Right renal pelvis (tissue), 4 donors: ENCODE results near the gene CYP4F8. TPM values are rescaled to one million over a fixed set of nuclear protein-coding genes. Genes with fewer than 3 reads are reported as not detected.
"Not testable (repeated sequence)": the region's sequence is repeated elsewhere in the genome, so short reads cannot be mapped to it uniquely, and the experiment has no call there.

Experiments used
- DNase-seq, 4 donors: peaks; one replicate each; pipeline ENCODE4 v3.0.0-alpha.2; 2013; ENCODE audit warnings: low read depth in 4 of 4, low spot score in 3 of 4, missing footprints in 1 of 4
- polyA plus RNA-seq, 4 donors: library from polyadenylated mRNA; unstranded; fragments of 120-200 nt; gene quantifications; one replicate each; pipeline ENCODE4 v1.2.1, GENCODE V29; 2013; ENCODE audit not compliant: insufficient read length in 4 of 4

The CYP4F8 gene
- polyA plus RNA-seq, 4 donors, result 0.01 TPM; not detected in 3

DNA sequence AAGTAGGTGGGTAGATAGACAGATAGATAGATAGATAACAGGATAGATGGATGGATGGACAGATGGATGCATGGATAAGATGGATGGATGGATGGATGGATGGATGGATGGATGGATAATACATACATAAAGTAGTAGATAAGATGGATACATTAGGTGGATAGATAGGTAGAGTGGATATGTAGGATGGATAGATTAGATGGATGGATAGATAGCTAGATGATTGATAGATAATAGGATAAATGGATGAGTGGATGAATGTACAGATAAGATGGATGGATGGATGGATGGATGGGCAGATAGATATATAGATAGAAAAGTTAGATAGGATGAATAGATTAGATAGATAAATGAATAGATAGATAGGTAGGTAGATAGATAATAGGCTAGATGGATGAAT, 27.8 kb downstream of the CYP4F8 start:
- no peak for DNase-seq

- no peak for DNase-seq
These were observed 28.4 kb downstream of the CYP4F8 start for GRCh38 chr19:15643387-15643786.

- DNase-seq, result no peak
These were observed 29.2 kb downstream of the CYP4F8 start for GRCh38 chr19:15644066-15644741.

DNA sequence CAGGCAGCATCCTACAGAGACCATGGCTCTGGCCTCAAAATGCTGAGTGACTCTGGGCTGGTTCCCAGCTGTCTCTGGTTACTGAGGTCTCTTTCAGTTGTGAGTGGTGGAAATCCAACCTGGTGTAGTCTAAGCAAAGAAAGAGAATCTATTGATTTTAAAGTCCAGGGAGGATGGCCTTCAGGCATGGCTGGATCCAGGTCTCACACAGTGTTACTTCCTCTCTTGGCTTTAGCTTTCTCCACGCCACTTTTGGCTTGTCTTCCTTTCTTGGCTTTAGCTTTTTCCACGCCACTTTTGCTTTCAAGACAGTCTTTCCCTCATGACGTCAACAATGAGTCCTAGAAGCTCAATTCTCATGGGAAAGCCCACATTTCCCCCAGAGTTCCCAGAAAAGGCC, 29.8 kb downstream of the CYP4F8 start:
- no peak for DNase-seq

GRCh38 chr19:15649526-15649925, 34.5 kb downstream of the CYP4F8 start:
- no peak for DNase-seq

DNA sequence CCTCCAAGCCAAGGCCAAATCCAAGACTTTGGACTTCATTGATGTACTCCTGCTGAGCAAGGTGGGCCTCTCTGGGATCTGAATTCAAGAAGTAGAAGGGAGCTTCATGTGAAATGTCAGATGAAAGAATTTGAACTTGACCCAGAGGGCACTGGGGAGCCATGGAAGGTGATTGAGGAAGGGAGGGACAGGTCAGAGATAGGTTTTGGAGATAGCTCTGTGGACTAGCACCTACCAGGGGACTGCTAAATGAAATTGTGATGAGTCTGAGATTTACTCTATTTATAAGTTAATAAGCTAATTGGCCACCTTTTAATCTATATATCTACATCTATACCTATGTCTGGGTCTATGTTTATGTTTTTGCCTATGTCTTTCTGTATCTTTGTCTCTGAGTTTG, 35.1 kb downstream of the CYP4F8 start:
- DNase-seq, result not testable (repeated sequence)

DNA sequence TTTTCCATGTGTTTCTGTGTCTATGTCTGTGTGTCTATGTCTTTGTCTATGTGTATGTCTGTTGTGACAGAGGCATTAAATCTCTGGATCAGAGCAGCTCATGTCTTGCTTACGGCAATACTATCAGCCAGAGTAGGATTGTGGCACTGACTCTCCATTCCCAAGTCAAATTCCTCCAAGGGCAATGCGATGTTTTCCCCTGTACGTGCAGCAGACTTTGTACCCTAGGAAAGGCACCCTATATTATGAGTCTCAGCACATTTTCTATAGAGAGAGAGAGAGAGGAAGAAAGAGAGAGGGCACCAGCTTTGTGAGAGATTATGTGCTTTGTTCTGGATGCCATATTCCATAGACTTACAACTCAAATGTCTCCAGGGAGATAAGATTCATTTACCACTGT, 36.8 kb downstream of the CYP4F8 start:
- DNase-seq, result no peak

DNA sequence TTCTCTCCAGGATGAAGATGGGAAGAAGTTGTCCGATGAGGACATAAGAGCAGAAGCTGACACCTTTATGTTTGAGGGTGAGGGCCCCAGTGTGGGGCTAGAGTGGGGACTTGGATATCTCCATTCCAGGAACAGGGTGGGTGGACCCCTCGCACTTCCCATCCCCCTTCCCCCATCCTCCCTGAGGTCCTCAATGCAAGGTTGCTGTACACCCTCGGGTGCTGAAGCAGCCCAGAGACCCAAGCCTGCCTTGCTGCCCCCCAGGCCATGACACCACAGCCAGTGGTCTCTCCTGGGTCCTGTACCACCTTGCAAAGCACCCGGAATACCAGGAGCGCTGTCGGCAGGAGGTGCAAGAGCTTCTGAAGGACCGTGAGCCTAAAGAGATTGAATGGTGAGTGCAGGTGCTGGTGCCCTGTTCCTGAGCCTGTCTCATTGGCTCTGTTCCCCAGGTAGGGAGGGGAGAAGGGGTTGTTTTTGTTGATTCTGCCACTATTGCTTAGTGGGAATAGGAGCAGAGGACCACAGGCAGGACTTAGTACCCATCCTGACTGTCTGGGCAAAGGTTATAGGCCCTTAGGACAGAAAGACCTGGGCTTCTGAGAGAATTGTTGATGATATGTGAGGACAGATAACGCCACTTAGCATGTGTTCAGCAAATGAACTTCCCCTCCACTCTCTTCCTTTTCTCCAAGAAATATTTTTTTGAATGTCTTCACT, 37.7 kb downstream of the CYP4F8 start:
- DNase-seq, result no peak

DNA sequence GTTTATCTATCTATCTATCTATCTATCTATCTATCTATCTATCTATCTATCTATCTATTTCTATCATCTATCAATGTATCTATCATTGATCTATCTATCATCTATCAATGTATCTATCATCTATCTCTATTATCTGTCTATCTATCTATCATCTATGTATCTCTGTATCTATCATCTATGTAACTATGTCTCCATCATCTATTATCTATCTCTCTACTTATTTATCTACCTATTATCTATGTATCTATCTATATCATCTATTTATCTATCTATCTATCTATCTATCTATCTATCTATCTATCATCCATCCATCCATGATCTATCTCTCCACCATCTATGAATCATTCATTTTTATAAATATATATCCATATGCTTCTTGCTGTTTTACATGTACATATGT, 41.4 kb downstream of the CYP4F8 start:
- no peak for DNase-seq

- no peak for DNase-seq
These were observed 48.2 kb downstream of the CYP4F8 start for GRCh38 chr19:15663247-15663646.

GRCh38 chr19:15666186-15666585, 51.2 kb downstream of the CYP4F8 start:
- no peak for DNase-seq

DNA sequence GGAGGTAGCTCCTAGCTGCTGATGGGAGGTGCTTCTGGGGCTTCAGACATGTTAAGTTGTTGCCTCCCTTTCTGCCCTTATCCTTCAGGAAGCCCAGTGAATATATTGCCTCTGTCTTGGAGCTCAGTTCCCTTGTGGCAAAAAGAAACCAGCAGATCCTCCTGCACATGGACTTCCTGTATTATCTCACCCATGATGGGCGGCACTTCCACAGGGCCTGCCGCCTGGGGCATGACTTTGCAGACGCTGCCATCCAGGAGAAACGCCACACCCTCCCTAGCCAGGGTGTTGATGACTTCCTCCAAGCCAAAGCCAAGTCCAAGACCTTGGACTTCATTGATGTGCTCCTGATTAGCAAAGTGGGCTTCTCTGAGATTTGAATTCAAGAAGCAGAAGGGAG, 51.9 kb downstream of the CYP4F8 start:
- DNase-seq, result no peak

DNA sequence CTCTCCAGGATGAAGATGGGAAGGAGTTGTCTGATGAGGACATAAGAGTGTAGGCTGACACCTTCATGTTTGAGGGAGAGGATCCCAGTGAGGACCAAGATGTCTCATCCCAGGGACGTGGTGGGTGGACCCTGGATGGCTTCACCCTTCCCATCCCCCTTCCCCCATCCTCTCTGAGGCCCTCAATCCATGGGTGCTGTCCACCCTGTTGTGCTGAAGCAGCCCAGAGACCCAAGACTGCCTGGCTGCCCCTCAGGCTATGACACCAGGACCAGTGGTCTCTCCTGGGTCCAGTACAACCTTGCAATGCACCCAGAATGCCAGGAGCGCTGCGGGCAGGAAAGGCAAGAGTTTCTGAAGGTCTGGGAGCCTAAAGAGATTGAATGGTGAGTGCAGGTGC, 54.4 kb downstream of the CYP4F8 start:
- no peak for DNase-seq

DNA sequence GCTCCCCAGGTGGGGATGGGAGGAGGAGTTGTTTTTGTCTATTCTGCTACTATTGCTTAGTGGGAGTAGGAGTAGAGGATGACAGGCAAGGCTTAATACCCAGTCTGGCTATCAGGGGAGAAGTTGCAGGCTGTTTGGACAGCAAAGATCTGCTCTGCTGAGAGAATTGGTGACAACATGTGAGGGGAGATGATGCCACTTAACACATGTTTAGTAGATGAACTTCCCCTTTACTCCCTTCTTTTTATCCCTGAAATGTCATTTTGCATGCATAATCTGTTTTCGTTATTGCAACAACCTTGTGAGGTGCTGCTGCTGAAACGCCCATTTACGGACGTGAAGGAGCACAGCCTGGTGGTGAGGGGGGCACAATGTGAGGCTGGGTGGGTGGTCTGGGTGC, 54.9 kb downstream of the CYP4F8 start:
- no peak for DNase-seq

DNA sequence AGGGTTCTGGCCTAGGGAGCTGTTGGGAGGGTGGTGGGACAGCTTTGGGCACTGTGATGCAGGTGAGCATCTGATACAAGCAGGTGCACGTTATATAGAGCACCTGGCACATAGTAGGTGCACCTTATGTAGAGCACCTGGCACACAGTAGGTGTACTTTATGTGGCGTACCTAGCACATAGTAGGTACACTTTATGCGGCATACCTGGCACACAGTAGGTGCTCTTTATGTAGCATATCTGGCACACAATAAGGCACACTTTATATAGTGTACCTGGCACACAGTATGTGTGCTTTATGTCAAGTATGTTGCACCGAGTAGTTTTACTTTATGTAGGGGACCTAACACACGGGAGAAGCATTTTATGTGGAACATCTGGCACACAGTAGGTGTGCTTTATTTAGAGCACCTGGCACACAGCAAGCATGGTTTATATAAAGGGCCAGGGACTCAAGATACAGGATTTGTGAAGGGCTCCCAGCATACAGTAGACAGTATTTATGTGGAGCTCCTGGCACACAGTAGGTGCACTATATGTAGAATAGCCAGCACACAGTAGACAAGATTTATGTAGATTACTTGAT, 56.3 kb downstream of the CYP4F8 start:
- no peak for DNase-seq

GRCh38 chr19:15671891-15672579, 57.0 kb downstream of the CYP4F8 start:
- DNase-seq, result no peak

DNA sequence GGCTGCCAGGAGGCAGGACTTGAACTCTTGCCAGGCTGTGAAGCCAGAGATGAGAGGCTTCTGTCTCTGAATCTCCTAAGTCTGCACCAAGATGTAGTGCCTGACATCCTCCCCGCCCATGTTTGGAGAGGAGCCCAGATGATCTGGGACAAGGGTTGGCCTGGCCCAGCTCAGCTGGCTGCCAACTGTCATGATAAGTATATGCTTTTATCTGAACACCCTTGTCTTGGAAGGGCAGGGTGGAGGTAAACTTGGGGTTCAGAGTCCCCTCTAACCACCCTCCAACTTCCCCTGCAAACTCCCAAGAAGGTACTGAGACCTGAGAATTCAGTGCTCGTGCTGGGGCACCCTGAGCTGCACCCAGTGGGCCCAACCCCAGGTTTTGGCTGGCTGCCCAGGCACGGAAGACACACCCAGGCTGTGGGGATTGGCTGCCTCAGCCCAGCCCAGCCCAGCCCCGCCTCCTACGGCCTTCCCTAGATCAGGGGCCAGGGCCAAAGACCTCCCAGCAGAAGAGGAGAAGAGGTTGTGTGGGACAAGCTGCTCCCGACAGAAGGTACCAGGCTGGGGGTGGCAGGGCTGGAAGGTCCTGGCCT, 57.7 kb downstream of the CYP4F8 start, which contains the start of gene CYP4F12:
TSS of gene CYP4F12 (plus strand) at position 508 of the 596 bp plus-strand sequence. CDS start 443 bp downstream, outside the sequence.
- DNase-seq, result no peak

GRCh38 chr19:15673176-15673654, 58.2 kb downstream of the CYP4F8 start:
- no peak for DNase-seq

- no peak for DNase-seq
These were observed 60.5 kb downstream of the CYP4F8 start for GRCh38 chr19:15675560-15675959.

- DNase-seq, result no peak
These were observed 64.1 kb downstream of the CYP4F8 start for GRCh38 chr19:15679089-15679488.

DNA sequence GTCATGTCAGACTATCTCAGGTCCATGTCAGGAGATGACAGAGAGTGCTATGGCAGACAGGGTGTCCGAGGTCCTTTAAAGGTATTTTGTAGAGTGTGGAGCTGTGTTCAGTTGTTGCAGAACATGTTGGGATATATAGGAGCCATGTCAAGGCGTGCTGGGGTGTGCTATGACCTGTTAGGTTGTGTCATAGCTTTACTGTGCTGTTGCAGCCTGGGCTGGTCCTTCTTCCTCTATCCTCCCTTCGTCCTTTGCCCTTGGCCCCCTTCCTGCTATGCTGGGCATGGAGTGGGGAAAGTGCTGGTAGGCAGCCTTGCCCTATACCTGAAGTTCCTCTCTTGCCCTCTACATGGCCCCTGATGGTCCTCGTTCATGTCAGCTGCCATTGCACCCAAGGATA, 64.8 kb downstream of the CYP4F8 start:
- not testable (repeated sequence) for DNase-seq
